Parathyroid adenoma (tissue), 2 donors: ENCODE data around the gene F8.

ENCODE experiments used
- H2AFZ ChIP-seq: fragments of 300-600 bp; sonication (generic); one replicate; pipeline ENCODE4 v1.7.0; 2017; ENCODE audit warnings: antibody characterized with exemption, mild to moderate bottlenecking
- H3K27ac ChIP-seq: fragments of 300-600 bp; sonication (generic); one replicate; pipeline ENCODE4 v1.7.0; 2017
- H3K27me3 ChIP-seq: fragments of 300-600 bp; sonication (generic); one replicate; pipeline ENCODE4 v1.7.0; 2017; ENCODE audit warnings: low read length; ENCODE audit not compliant: control insufficient read depth, insufficient read depth
- H3K36me3 ChIP-seq: fragments of 300-600 bp; sonication (generic); one replicate; pipeline ENCODE4 v1.7.0; 2017; ENCODE audit warnings: low read length; ENCODE audit not compliant: control insufficient read depth, insufficient read depth
- H3K4me1 ChIP-seq: fragments of 300-600 bp; sonication (generic); one replicate; pipeline ENCODE4 v1.7.0; 2017; ENCODE audit warnings: control low read depth
- H3K4me2 ChIP-seq: fragments of 300-600 bp; sonication (generic); one replicate; pipeline ENCODE4 v1.7.0; 2017; ENCODE audit warnings: low read length
- H3K4me3 ChIP-seq: fragments of 300-600 bp; sonication (generic); one replicate; pipeline ENCODE4 v1.7.0; 2017; ENCODE audit warnings: low read depth, low read length
- H3K79me2 ChIP-seq: fragments of 300-600 bp; sonication (generic); one replicate; pipeline ENCODE4 v1.7.0; 2017; ENCODE audit warnings: control low read depth
- H3K9ac ChIP-seq: fragments of 300-600 bp; sonication (generic); one replicate; pipeline ENCODE4 v1.7.0; 2017; ENCODE audit warnings: mild to moderate bottlenecking
- H3K9me3 ChIP-seq: fragments of 300-600 bp; sonication (generic); one replicate; pipeline ENCODE4 v1.7.0; 2017; ENCODE audit warnings: low read length; ENCODE audit not compliant: control insufficient read depth
- TF ChIP-seq, protein P1 (sequence below): fragments of 300-600 bp; sonication (generic); IDR thresholded peaks from one replicate; pipeline ENCODE4 v1.7.0; 2017; ENCODE audit warnings: antibody characterized with exemption, mild to moderate bottlenecking
- donor health status: primary hyperparathyroidism.

The F8 gene

DNA sequence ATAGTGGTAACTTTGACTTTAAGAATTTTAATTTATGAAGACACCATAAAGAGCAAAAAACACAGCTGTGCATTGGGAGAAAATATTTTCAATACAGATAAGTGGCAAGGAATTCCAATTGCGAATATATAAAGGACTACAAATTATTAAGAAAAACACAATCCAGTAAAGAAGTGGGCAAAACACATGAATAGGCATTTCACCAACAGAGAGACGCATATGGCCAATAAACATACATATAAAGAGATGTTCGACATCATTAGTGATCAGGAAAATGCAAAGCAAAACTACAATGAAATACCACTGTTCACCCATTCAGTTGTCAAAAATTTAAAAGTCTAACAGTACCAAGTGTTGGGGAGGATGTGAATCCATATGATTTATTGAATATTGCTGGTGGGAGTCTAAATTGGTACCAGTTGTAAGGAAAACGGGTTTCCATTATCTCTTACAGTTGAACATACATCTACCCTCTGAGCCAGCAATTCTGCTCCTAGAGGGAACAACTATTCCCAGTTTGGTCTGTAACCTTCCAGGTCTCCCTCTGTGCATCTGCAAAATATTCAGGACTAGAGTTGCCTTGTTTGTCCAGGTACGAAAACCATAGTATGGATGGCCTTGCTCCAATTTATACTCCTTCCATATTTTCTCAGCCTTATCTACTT is 215.6 kb downstream of the F8 start:
- no peaks in the 10 kb centered on the region for H3K9me3 ChIP-seq
- no peaks in the 10 kb centered on the region for H3K27me3 ChIP-seq
- no peak overlapping the region for H3K27ac ChIP-seq
- no peaks in the 10 kb centered on the region for H3K36me3 ChIP-seq
- no peak overlapping the region for H3K4me2 ChIP-seq
- no peak overlapping the region for H2AFZ ChIP-seq
- no peaks in the 10 kb centered on the region for H3K79me2 ChIP-seq
- no peak overlapping the region for H3K4me3 ChIP-seq
- TF ChIP-seq, protein P1, sequence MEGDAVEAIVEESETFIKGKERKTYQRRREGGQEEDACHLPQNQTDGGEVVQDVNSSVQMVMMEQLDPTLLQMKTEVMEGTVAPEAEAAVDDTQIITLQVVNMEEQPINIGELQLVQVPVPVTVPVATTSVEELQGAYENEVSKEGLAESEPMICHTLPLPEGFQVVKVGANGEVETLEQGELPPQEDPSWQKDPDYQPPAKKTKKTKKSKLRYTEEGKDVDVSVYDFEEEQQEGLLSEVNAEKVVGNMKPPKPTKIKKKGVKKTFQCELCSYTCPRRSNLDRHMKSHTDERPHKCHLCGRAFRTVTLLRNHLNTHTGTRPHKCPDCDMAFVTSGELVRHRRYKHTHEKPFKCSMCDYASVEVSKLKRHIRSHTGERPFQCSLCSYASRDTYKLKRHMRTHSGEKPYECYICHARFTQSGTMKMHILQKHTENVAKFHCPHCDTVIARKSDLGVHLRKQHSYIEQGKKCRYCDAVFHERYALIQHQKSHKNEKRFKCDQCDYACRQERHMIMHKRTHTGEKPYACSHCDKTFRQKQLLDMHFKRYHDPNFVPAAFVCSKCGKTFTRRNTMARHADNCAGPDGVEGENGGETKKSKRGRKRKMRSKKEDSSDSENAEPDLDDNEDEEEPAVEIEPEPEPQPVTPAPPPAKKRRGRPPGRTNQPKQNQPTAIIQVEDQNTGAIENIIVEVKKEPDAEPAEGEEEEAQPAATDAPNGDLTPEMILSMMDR, result no peak
- no peak overlapping the region for H3K9ac ChIP-seq
- no peaks in the 10 kb centered on the region for H3K4me1 ChIP-seq

GRCh38 chrX:154805696-154806091 is 216.8 kb downstream of the F8 start:
- H3K9ac ChIP-seq, result no peak overlapping the region
- H3K4me1 ChIP-seq, result no peaks in the 10 kb centered on the region
- H3K36me3 ChIP-seq, result no peaks in the 10 kb centered on the region
- no peaks in the 10 kb centered on the region for H3K27me3 ChIP-seq
- peak overlapping the region; percentile 66 for H3K4me3 ChIP-seq
- peak overlapping the region; percentile 69 for H3K4me2 ChIP-seq
- no peaks in the 10 kb centered on the region for H3K79me2 ChIP-seq
- H3K27ac ChIP-seq, result peak overlapping the region; percentile 66
- peak overlapping the region; percentile 94 for H2AFZ ChIP-seq
- H3K9me3 ChIP-seq, result no peaks in the 10 kb centered on the region
- TF ChIP-seq, protein P1, result no peak

DNA sequence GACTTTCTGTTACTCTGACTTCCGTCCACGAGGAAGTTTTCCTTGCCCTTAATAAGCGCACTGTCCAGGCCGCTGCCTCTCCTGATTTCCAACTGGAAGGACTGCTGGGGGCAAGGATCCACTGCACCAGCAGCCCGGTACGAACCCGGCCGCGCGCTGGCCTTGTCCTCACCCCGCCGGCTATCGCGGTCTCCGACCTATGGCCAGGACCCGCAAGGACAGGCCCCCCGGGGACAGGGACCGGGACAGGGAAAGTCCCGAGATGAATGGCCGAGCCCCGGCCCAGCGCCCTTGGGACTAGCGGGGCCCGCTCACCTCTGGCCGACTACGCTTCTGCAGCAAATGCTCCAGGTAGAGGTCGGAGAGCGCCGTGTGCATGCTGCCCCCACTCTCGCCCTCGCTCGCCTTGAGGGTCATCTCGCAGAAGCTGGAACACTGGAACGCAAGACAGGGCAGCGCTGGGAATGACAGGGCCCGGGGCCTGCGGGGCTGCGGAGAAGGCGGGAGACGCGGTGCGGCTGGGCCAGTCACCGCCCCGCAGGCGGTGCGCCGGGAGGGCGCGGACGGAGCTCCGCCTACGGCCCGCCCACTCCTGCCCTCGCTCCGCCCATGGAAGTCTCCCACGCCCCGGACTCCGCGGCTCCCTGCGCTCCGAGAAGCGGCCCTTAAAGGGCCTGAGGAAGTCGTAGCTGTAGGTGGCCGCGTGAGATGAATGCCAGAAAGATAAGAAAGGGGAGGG is 217.4 kb downstream of the F8 start, which contains the start of gene MPP1:
TSS of gene MPP1 (minus strand) at position 529 of the 739 bp plus-strand sequence. CDS start at position 417, 112 bp downstream.
- Histone ChIP-seq H3K9ac (no peak within 1 kb of the TSS), H3K4me2 (peak within 1 kb of the TSS; percentile 82), H3K9me3 (no peaks in the 10 kb centered on the region), H3K27me3 (no peaks in the 10 kb centered on the region), H3K79me2 (no peaks in the 10 kb centered on the region), H3K4me1 (no peaks in the 10 kb centered on the region), H3K4me3 (peak within 1 kb of the TSS; percentile 66), H3K36me3 (no peaks in the 10 kb centered on the region), H2AFZ (peak within 1 kb of the TSS; percentile 94), H3K27ac (peak within 1 kb of the TSS; percentile 66)
- TF ChIP-seq, protein P1, result no peak

DNA sequence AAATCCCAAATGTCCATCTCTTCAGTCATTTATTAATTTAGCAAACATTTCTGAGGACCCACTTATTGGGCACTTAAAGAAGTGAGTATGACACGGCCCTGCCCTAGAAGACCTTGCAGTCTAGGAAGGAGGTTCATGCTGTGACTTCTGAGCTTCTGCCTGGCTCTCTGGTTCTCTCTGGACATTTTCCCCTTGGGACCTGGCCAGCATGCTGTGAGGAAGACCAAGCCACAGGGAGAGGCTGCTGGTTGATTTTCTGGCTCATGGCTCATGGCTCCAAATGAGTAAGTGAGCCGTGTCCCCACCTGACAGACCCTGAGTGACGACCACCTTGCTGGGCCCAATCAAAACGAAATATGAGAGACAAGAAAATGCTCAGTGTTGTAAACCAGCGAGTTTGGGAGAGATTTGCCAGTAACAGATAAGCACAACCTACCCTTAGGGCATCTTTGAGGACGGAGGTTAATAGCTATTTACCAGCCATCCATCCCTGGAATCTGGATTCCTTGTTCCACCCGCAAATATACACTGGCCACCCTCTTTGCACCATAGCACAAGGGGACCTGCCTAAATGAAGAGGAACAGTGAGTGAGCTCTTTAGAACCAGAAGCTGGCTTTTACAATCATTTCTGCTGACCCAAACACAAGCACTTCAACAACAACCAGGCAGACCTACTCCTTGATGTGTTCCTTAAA is 218.1 kb downstream of the F8 start:
- H3K9me3 ChIP-seq, result no peaks in the 10 kb centered on the region
- no peak overlapping the region for H3K9ac ChIP-seq
- H3K27ac ChIP-seq, result peak overlapping the region; percentile 65
- H3K79me2 ChIP-seq, result no peaks in the 10 kb centered on the region
- H3K4me3 ChIP-seq, result peak overlapping the region; percentile 66
- no peaks in the 10 kb centered on the region for H3K27me3 ChIP-seq
- TF ChIP-seq, protein P1, result no peak
- no peaks in the 10 kb centered on the region for H3K36me3 ChIP-seq
- H3K4me1 ChIP-seq, result no peaks in the 10 kb centered on the region
- peak overlapping the region; percentile 82 for H3K4me2 ChIP-seq
- H2AFZ ChIP-seq, result peak overlapping the region; percentile 94
